Measurements from ENCODE around the gene WAPL. TPM values are rescaled to one million over a fixed set of nuclear protein-coding genes. Genes with fewer than 3 reads are reported as not detected.

The WAPL gene
- total RNA-seq, 1 donor from 2014 or later, result 33.4 TPM

DNA sequence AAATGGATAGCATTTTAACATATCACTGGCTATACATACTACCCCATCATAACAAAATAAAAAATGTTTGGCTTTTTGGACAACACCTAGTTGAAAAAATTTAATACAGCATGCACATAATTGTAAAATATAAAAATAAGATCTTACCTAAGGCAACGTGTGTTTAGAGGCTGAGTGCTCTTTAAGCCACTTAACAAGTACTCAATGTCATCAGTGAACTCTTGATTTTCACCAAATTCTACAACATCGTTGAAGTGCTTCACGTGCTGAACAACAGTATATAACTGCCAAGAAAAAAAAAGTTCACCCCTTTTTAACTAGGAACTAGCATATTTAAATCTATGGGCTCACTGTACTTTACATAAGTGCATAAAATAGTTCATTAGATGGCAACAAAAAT, 49.5 kb downstream of the WAPL start:
- H3K4me1 Mint-ChIP-seq (ENCODE audit: low read depth, unreplicated experiment), result no peaks in the 10 kb centered on the region
- DNase-seq, result no peak
- no peaks in the 10 kb centered on the region for H3K36me3 Mint-ChIP-seq (ENCODE audit: unreplicated experiment)
- H3K27ac Mint-ChIP-seq (ENCODE audit: unreplicated experiment), result no peak overlapping the region
- H3K9me3 Mint-ChIP-seq (ENCODE audit: unreplicated experiment), result no peaks in the 10 kb centered on the region
- no peaks in the 10 kb centered on the region for H3K27me3 Mint-ChIP-seq (ENCODE audit: unreplicated experiment)
- H3K4me3 Mint-ChIP-seq (ENCODE audit: unreplicated experiment), result no peak overlapping the region
- TF ChIP-seq, protein P1, sequence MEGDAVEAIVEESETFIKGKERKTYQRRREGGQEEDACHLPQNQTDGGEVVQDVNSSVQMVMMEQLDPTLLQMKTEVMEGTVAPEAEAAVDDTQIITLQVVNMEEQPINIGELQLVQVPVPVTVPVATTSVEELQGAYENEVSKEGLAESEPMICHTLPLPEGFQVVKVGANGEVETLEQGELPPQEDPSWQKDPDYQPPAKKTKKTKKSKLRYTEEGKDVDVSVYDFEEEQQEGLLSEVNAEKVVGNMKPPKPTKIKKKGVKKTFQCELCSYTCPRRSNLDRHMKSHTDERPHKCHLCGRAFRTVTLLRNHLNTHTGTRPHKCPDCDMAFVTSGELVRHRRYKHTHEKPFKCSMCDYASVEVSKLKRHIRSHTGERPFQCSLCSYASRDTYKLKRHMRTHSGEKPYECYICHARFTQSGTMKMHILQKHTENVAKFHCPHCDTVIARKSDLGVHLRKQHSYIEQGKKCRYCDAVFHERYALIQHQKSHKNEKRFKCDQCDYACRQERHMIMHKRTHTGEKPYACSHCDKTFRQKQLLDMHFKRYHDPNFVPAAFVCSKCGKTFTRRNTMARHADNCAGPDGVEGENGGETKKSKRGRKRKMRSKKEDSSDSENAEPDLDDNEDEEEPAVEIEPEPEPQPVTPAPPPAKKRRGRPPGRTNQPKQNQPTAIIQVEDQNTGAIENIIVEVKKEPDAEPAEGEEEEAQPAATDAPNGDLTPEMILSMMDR (IDR thresholded peaks at IDR 0.05; ENCODE audit: partially characterized antibody, unreplicated experiment), result no peak

DNA sequence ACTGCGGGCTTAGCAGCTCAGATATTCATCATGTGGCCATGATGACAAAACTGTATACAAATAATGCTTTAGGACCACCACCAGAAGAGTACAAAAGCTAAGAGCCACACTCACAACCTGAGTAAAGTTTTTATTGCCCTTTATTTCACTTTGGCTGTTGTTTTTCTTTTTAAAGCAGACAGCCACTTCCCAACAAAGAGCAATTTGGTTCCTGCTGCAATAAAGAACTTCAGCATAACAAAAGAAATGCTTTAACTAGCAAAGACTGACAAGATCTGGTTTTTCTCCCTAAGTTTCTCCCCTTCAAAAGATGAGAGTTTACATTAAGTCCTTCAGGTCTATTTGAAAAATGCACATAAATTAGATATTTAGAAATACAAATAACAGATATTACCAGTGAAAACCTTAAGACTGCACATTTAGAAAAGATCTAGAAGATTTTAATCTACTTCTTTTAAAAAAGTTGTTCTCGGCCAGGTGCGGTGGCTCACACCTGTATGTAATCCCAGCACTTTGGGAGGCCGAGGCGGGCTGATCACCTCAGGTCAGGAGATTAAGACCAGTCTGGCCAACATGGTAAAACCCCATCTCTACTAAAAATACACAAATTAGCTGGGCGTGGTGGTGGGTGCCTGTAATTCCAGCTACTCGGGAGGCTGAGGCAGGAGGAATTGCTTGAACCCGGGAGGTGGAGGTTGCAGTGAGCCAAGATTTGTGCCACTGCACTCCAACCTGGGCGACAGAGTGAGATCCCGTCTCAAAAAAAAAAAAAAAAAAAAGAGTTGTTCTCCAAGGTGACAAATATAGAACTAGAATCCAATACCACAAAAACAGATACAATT, 59.4 kb downstream of the WAPL start:
- Mint-ChIP-seq H3K27ac (ENCODE audit: unreplicated experiment) (no peak overlapping the region), H3K9me3 (ENCODE audit: unreplicated experiment) (no peaks in the 10 kb centered on the region), H3K4me3 (ENCODE audit: unreplicated experiment) (no peak overlapping the region), H3K27me3 (ENCODE audit: unreplicated experiment) (no peaks in the 10 kb centered on the region), H3K36me3 (ENCODE audit: unreplicated experiment) (no peaks in the 10 kb centered on the region), H3K4me1 (ENCODE audit: low read depth, unreplicated experiment) (no peaks in the 10 kb centered on the region)
- DNase-seq, result no peak
- TF ChIP-seq, protein P1 (IDR thresholded peaks at IDR 0.05; ENCODE audit: partially characterized antibody, unreplicated experiment), result no peak

DNA sequence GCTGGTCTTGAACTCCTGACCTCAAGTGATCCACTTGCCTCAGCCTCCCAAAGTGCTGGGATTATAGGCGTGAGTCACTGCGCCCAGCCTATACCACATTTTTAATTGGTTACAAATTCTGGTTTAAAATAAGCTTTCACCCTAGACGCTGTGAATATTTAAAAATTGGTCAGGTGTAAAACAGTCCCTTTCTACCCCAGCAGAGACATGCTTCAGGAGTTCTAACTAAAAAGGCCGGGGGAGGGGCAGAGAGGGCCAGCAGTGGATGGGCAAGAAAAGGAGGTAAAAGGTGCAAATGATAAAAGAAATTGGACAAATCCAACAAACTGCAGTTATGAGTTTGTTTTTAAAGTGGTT, 70.0 kb downstream of the WAPL start:
- Mint-ChIP-seq H3K4me1 (ENCODE audit: low read depth, unreplicated experiment) (peaks cover 5% of the 10 kb centered on the region), H3K27ac (ENCODE audit: unreplicated experiment) (no peak overlapping the region), H3K9me3 (ENCODE audit: unreplicated experiment) (peaks cover 2% of the 10 kb centered on the region), H3K4me3 (ENCODE audit: unreplicated experiment) (no peak overlapping the region), H3K36me3 (ENCODE audit: unreplicated experiment) (peaks cover 7% of the 10 kb centered on the region), H3K27me3 (ENCODE audit: unreplicated experiment) (no peaks in the 10 kb centered on the region)
- DNase-seq, result no peak
- TF ChIP-seq, protein P1 (IDR thresholded peaks at IDR 0.05; ENCODE audit: partially characterized antibody, unreplicated experiment), result no peak

DNA sequence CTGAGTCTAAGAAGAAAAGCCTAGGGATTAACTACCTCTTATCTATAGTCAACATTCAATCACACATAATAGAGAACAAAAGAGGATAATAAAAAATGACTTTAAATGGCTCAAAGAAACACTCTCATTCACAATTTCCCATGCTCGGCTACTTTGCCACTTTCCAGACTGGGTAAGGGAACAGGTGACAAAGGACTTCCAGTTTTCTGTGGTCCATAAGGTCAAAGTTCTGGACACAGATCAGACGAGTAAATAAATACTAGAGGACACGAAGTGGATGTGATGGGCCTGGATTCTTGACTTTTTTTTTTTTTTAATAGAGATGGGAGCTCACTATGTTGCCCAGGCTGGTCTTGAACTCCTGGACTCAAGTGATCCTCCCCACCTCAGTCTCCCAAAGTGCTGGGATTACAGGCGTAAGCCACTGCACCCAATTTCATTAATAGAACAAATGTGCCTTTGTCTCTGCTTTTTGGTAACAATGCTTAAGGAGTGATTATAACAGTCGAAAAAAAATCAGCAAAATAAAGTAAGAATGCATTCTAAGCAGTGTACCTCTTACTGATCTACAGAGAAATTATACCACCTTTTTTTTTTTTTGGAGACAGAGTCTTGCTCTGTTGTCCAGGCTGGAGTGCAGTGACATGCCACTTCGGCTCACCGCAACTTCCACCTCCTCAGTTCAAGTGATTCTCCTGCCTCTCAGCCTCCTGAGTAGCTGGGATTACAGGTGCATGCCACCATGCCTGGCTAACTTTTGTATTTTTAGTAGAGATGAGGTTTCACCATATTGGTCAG, 70.6 kb downstream of the WAPL start:
- no peak overlapping the region for H3K4me3 Mint-ChIP-seq (ENCODE audit: unreplicated experiment)
- TF ChIP-seq, protein P1 (IDR thresholded peaks at IDR 0.05; ENCODE audit: partially characterized antibody, unreplicated experiment), result no peak
- no peak overlapping the region for H3K27ac Mint-ChIP-seq (ENCODE audit: unreplicated experiment)
- H3K4me1 Mint-ChIP-seq (ENCODE audit: low read depth, unreplicated experiment), result peaks cover 2% of the 10 kb centered on the region
- no peak for DNase-seq
- H3K27me3 Mint-ChIP-seq (ENCODE audit: unreplicated experiment), result no peaks in the 10 kb centered on the region
- H3K9me3 Mint-ChIP-seq (ENCODE audit: unreplicated experiment), result peaks cover 2% of the 10 kb centered on the region
- H3K36me3 Mint-ChIP-seq (ENCODE audit: unreplicated experiment), result peaks cover 4% of the 10 kb centered on the region
